Measurements from ENCODE around the gene CDK2AP2.

GRCh38 chr11:67510023-67510345 lies 2.0 kb upstream of the CDK2AP2 start:
- no peak for TF ChIP-seq SP1 (IDR thresholded peaks at IDR 0.05)
- no peak for TF ChIP-seq FOXK2 (IDR thresholded peaks at IDR 0.05)
- TF ChIP-seq PKNOX1 (IDR thresholded peaks at IDR 0.05): no peak
- TF ChIP-seq ARNT (IDR thresholded peaks at IDR 0.05): no peak
- no peak for TF ChIP-seq LEF1 (IDR thresholded peaks at IDR 0.05; ENCODE audit: borderline replicate concordance)
- TF ChIP-seq ZNF384 (IDR thresholded peaks at IDR 0.05): no peak
- no peak for TF ChIP-seq TARDBP (IDR thresholded peaks at IDR 0.05)
- no peak for TF ChIP-seq ELF4 (IDR thresholded peaks at IDR 0.05)

Data from HEK293T (cell line).